GM12878 (cell line): ENCODE measurements around the gene CARD14. TPM values are rescaled to one million over a fixed set of nuclear protein-coding genes. Genes with fewer than 3 reads are reported as not detected.

Experiments
- ATAC-seq: fragments of 200-7000 bp; cut with Tn5 transposase; 3 replicates; pipeline ENCODE4 v1.9.1; 2020; ENCODE audit warnings: mild to moderate bottlenecking, moderate library complexity
- BruUV-seq: library from RNA; stranded (reverse); fragments of 400-500 nt; replicated peaks from 2 replicates; lab custom pipeline; 2021; lab: Mats Ljungman, UMichigan
- CTCF ChIA-PET: fragments of 300-600 bp; sonication (Branson Sonifier 250); formaldehyde crosslinking; extraction: SDS; loops from one replicate; lab custom pipeline; 2021; ENCODE audit warnings: inconsistent platforms; lab: Yijun Ruan, JAX
- POLR2A ChIA-PET: fragments of 350-600 bp; formaldehyde crosslinking; extraction: SDS; loops from one replicate; lab custom pipeline; 2021; ENCODE audit warnings: inconsistent platforms; lab: Charles Lee
- RAD21 ChIA-PET: fragments of 300-600 bp; sonication (Branson Sonifier 250); formaldehyde crosslinking; loops from one replicate; lab custom pipeline; 2023; ENCODE audit warnings: antibody characterized with exemption; ENCODE audit not compliant: unreplicated experiment; lab: Charles Lee
- SMC1A ChIA-PET: fragments of 300-600 bp; sonication (Branson Sonifier 250); formaldehyde crosslinking; loops from one replicate; lab custom pipeline; 2023; ENCODE audit not compliant: unreplicated experiment, uncharacterized antibody; lab: Charles Lee
- DNase-seq: peaks from one replicate; pipeline ENCODE4 v3.0.0-alpha.2; 2011; ENCODE audit warnings: low read depth, low spot score
- FAIRE-seq: peaks from 3 replicates; lab custom pipeline; 2011; peaks lifted over from hg19 to GRCh38; lab: Jason Lieb, UNC
- H2AFZ ChIP-seq: 2 replicates; pipeline ENCODE4 v1.6.0; 2011; ENCODE audit warnings: low read depth, low read length, control low read depth; ENCODE audit not compliant: control insufficient read depth
- H3K27ac ChIP-seq: 2 replicates; pipeline ENCODE4 v1.5.1; 2011; ENCODE audit warnings: control low read depth; ENCODE audit not compliant: control insufficient read depth, insufficient read depth
- H3K27me3 ChIP-seq, 2 experiments: replicated peaks in 1 of 2; 2 replicates each; pipeline versions ENCODE4 v1.6.0 to v1.6.1; 2011; ENCODE audit warnings: low read length in 1 of 2; ENCODE audit not compliant: control insufficient read depth in 2 of 2, insufficient read depth in 2 of 2
- H3K36me3 ChIP-seq, 2 experiments: 2 replicates each; pipeline ENCODE4 v1.5.1; 2011; ENCODE audit warnings: low read length in 1 of 2; ENCODE audit not compliant: control insufficient read depth in 2 of 2, insufficient read depth in 2 of 2
- H3K4me1 ChIP-seq: 2 replicates; pipeline ENCODE4 v1.6.1; 2011; ENCODE audit warnings: mild to moderate bottlenecking, low read length, moderate library complexity, mixed read lengths; ENCODE audit not compliant: control insufficient read depth, insufficient read depth
- H3K4me2 ChIP-seq: 2 replicates; pipeline ENCODE4 v1.6.0; 2011; ENCODE audit warnings: control low read depth; ENCODE audit not compliant: control insufficient read depth, insufficient read depth
- H3K4me3 ChIP-seq: fragments of 200-600 bp; sonication (generic); 2 replicates; pipeline ENCODE4 v1.5.1; 2016
- H3K79me2 ChIP-seq: 2 replicates; pipeline ENCODE4 v1.6.0; 2011; ENCODE audit warnings: low read length; ENCODE audit not compliant: control insufficient read depth, insufficient read depth
- H3K9ac ChIP-seq: 2 replicates; pipeline ENCODE4 v1.8.0; 2011; ENCODE audit warnings: low read length, control low read depth, mixed read lengths; ENCODE audit not compliant: control insufficient read depth, insufficient read depth
- H3K9me3 ChIP-seq: replicated peaks from 3 replicates; pipeline ENCODE4 v1.5.1; 2011; ENCODE audit warnings: mild to moderate bottlenecking, low read length; ENCODE audit not compliant: control insufficient read depth, insufficient read depth
- H4K20me1 ChIP-seq: 2 replicates; pipeline ENCODE4 v1.6.0; 2011; ENCODE audit not compliant: control insufficient read depth, insufficient read depth
- HCFC1 ChIP-seq: fragments of 150-350 bp; IDR thresholded peaks from 2 replicates; pipeline ENCODE4 v1.6.1; 2014; ENCODE audit warnings: low read length
- MTA2 ChIP-seq: fragments of 450-650 bp; IDR thresholded peaks from 2 replicates; pipeline ENCODE4 v1.6.1; 2016; ENCODE audit warnings: low read depth, mild to moderate bottlenecking, moderate library complexity
- MTA3 ChIP-seq: IDR thresholded peaks from 2 replicates; pipeline ENCODE4 v1.6.1; 2012; ENCODE audit warnings: low read length, inconsistent platforms, borderline replicate concordance
- NBN ChIP-seq: fragments of 450-650 bp; IDR thresholded peaks from 2 replicates; pipeline ENCODE4 v1.6.1; 2016
- RUNX3 ChIP-seq: IDR thresholded peaks from 2 replicates; pipeline ENCODE4 v1.6.1; 2012; ENCODE audit warnings: low read length, inconsistent platforms
- SIX5 ChIP-seq: IDR thresholded peaks from 2 replicates; pipeline ENCODE4 v1.6.1; 2011; ENCODE audit warnings: mild to moderate bottlenecking, low read depth, low read length, moderate library complexity; ENCODE audit not compliant: severe bottlenecking
- SMAD5 ChIP-seq: IDR thresholded peaks from 2 replicates; pipeline ENCODE4 v1.6.1; 2016; ENCODE audit warnings: antibody characterized with exemption, low read depth
- ZNF274 ChIP-seq: IDR thresholded peaks from one replicate; pipeline ENCODE4 v1.8.0; 2011; ENCODE audit not compliant: insufficient read length, insufficient read depth
- ZNF384 ChIP-seq: IDR thresholded peaks from 2 replicates; pipeline ENCODE4 v1.6.1; 2012; ENCODE audit warnings: low read depth, mild to moderate bottlenecking, low read length, improper control_type of control experiment, borderline replicate concordance
- WGBS: methylation state at CpG from one replicate; pipeline ENCODE4 v1.1.6; 2016; ENCODE audit warnings: low lambda C conversion rate; ENCODE audit not compliant: insufficient replicate concordance, insufficient coverage; ENCODE audit errors: missing lambda C conversion rate; 5-methylcytosine and 5-hydroxymethylcytosine counted together
- in situ Hi-C: fragments of 300-500 bp; cut with MboI; formaldehyde crosslinking; loops from 9 replicates; pipeline ENCODE4 v1.14.3; 2018; ENCODE audit warnings: mixed read lengths
- intact Hi-C: fragments of 100-400 bp; cut with micrococcal nuclease; formaldehyde crosslinking; loops from one replicate; pipeline ENCODE4 v1.14.2; 2022; ENCODE audit not compliant: unreplicated experiment
- polyA plus RNA-seq, 11 experiments: library from polyadenylated mRNA; depleted of rRNA in 4 of 11; unstranded in 6 of 11; stranded (reverse) in 5 of 11; fragments of >200 nt; fragmentation: Nextera tagmentation in 4 of 11; fragmentation: Illumina TruSeq in 1 of 11; extraction: Ambion mirVana in 4 of 11; extraction: Trizol in 1 of 11; gene quantifications; 1 replicate in 1 of 11; 2 replicates in 10 of 11; pipeline versions ENCODE4 v1.2.1 to v1.2.3, GENCODE V29; 2011 to 2016; ENCODE audit warnings: inconsistent platforms in 2 of 11, missing spikeins in 2 of 11, low read depth in 1 of 11
- total RNA-seq, 4 experiments: library from RNA; depleted of rRNA in 3 of 4; stranded (reverse); fragments of >200 nt in 3 of 4; fragmentation: Illumina TruSeq in 1 of 4; extraction: Trizol in 1 of 4; gene quantifications; 2 replicates each; pipeline versions ENCODE4 v1.2.1 to v1.2.3, GENCODE V29; 2013 to 2021
- TF ChIP-seq, protein P1 (sequence below): fragments of 450-650 bp; IDR thresholded peaks from 2 replicates; pipeline ENCODE4 v1.6.1; 2018; ENCODE audit warnings: borderline replicate concordance, mild to moderate bottlenecking; ENCODE audit not compliant: partially characterized antibody
- TF ChIP-seq, protein P2 (sequence below): IDR thresholded peaks from 2 replicates; pipeline ENCODE4 v1.6.1; 2012; ENCODE audit warnings: low read length, inconsistent platforms
- TF ChIP-seq, protein P3 (sequence below): fragments of 150-350 bp; IDR thresholded peaks from 2 replicates; pipeline ENCODE4 v1.6.1; 2016; ENCODE audit warnings: low read depth, low read length
- TF ChIP-seq, protein P4 (sequence below): fragments of 450-650 bp; IDR thresholded peaks from 2 replicates; pipeline ENCODE4 v1.6.1; 2014; ENCODE audit warnings: mild to moderate bottlenecking

CARD14 gene
- total and polyA plus RNA-seq, 10 of the 15 experiments (the other 5 are each of a cell fraction or from before 2014, with no cell fraction given), result 0.08 to 0.15 TPM; not detected in 8

DNA sequence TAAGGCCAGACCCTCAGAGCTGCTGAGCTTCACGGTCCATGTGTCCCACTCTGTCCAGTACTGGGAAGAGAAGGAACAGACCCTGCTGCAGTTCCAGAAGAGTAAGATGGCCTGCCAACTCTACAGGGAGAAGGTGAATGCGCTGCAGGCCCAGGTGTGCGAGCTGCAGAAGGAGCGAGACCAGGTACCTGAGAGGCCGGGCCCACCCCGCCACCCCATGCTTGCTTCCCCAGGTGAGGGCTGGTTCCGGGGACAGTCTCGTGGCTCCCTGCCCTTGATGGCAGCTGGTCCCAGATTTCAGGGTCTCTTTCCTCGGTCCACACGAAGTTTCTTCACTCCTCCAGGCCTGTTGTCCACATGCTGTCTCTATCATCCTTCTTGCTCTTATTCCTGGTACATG lies 20.9 kb downstream of the CARD14 start (continued):
- TF ChIP-seq, protein P1, sequence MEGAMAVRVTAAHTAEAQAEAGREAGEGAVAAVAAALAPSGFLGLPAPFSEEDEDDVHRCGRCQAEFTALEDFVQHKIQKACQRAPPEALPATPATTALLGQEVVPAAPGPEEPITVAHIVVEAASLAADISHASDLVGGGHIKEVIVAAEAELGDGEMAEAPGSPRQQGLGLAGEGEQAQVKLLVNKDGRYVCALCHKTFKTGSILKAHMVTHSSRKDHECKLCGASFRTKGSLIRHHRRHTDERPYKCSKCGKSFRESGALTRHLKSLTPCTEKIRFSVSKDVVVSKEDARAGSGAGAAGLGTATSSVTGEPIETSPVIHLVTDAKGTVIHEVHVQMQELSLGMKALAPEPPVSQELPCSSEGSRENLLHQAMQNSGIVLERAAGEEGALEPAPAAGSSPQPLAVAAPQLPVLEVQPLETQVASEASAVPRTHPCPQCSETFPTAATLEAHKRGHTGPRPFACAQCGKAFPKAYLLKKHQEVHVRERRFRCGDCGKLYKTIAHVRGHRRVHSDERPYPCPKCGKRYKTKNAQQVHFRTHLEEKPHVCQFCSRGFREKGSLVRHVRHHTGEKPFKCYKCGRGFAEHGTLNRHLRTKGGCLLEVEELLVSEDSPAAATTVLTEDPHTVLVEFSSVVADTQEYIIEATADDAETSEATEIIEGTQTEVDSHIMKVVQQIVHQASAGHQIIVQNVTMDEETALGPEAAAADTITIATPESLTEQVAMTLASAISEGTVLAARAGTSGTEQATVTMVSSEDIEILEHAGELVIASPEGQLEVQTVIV, result no peak
- no peak for TF ChIP-seq HCFC1
- TF ChIP-seq MTA3, result no peak
- TF ChIP-seq, protein P2, sequence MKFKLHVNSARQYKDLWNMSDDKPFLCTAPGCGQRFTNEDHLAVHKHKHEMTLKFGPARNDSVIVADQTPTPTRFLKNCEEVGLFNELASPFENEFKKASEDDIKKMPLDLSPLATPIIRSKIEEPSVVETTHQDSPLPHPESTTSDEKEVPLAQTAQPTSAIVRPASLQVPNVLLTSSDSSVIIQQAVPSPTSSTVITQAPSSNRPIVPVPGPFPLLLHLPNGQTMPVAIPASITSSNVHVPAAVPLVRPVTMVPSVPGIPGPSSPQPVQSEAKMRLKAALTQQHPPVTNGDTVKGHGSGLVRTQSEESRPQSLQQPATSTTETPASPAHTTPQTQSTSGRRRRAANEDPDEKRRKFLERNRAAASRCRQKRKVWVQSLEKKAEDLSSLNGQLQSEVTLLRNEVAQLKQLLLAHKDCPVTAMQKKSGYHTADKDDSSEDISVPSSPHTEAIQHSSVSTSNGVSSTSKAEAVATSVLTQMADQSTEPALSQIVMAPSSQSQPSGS, result no peak
- TF ChIP-seq SMAD5, result no peak
- TF ChIP-seq ZNF274, result no peak

DNA sequence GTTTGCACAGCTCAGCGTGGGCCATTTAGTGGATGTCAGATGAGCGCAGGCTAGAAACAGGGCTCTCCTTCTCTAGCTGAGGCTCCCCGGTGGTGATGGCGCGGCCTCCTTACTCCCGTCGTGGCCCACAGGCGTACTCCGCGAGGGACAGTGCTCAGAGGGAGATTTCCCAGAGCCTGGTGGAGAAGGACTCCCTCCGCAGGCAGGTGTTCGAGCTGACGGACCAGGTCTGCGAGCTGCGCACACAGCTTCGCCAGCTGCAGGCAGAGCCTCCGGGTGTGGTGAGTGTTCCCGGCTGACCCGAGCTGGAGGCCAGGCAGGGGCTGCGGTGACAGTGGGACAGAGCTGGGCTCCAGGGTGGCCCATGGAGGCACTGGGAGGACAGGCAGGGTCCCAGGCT lies 21.4 kb downstream of the CARD14 start:
- no peaks in the 10 kb centered on the region for H3K36me3 ChIP-seq
- H2AFZ ChIP-seq, result no peak overlapping the region
- RAD21 ChIA-PET, result interaction anchor here (0.6 kb wide), 1 partner anchor 43 kb away, joined by 3 read pairs; no protein-coding TSS in a partner anchor
- no peak for FAIRE-seq
- CTCF ChIA-PET, result no interaction called here
- no peak overlapping the region for H3K4me3 ChIP-seq
- no TSS peak for BruUV-seq
- H3K27me3 ChIP-seq, result no peaks in the 10 kb centered on the region
- WGBS, result 72% methylated on average over 20 of the region's 20 CpGs
- H4K20me1 ChIP-seq, result no peaks in the 10 kb centered on the region
- H3K79me2 ChIP-seq, result no peaks in the 10 kb centered on the region
- no peak overlapping the region for H3K9ac ChIP-seq
- H3K4me1 ChIP-seq, result no peaks in the 10 kb centered on the region
- intact Hi-C loops (loop anchor here (10.0 kb wide), 2 partner anchors 144 to 174 kb away; no protein-coding TSS in a partner anchor), in situ Hi-C loops (no loop called here)
- SMC1A ChIA-PET, result no interaction called here
- no peak overlapping the region for H3K4me2 ChIP-seq
- H3K27ac ChIP-seq, result no peak overlapping the region
- H3K9me3 ChIP-seq, result peaks cover 2% of the 10 kb centered on the region; the same call in 1 of the 3 replicates
- DNase-seq, result no peak
- POLR2A ChIA-PET, result no interaction called here
- no peak for ATAC-seq
- TF ChIP-seq, protein P3, sequence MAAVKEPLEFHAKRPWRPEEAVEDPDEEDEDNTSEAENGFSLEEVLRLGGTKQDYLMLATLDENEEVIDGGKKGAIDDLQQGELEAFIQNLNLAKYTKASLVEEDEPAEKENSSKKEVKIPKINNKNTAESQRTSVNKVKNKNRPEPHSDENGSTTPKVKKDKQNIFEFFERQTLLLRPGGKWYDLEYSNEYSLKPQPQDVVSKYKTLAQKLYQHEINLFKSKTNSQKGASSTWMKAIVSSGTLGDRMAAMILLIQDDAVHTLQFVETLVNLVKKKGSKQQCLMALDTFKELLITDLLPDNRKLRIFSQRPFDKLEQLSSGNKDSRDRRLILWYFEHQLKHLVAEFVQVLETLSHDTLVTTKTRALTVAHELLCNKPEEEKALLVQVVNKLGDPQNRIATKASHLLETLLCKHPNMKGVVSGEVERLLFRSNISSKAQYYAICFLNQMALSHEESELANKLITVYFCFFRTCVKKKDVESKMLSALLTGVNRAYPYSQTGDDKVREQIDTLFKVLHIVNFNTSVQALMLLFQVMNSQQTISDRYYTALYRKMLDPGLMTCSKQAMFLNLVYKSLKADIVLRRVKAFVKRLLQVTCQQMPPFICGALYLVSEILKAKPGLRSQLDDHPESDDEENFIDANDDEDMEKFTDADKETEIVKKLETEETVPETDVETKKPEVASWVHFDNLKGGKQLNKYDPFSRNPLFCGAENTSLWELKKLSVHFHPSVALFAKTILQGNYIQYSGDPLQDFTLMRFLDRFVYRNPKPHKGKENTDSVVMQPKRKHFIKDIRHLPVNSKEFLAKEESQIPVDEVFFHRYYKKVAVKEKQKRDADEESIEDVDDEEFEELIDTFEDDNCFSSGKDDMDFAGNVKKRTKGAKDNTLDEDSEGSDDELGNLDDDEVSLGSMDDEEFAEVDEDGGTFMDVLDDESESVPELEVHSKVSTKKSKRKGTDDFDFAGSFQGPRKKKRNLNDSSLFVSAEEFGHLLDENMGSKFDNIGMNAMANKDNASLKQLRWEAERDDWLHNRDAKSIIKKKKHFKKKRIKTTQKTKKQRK, result no peak
- TF ChIP-seq, protein P4, sequence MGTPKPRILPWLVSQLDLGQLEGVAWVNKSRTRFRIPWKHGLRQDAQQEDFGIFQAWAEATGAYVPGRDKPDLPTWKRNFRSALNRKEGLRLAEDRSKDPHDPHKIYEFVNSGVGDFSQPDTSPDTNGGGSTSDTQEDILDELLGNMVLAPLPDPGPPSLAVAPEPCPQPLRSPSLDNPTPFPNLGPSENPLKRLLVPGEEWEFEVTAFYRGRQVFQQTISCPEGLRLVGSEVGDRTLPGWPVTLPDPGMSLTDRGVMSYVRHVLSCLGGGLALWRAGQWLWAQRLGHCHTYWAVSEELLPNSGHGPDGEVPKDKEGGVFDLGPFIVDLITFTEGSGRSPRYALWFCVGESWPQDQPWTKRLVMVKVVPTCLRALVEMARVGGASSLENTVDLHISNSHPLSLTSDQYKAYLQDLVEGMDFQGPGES, result no peak
- TF ChIP-seq ZNF384, result no peak
- TF ChIP-seq NBN, result no peak
- TF ChIP-seq RUNX3, result no peak
- TF ChIP-seq MTA2, result no peak
- TF ChIP-seq SIX5, result no peak
